HG02763 (cell line): ENCODE data around the gene SEMA4F.

Source experiments
- ATAC-seq: cut with Tn5 transposase; IDR thresholded peaks from one replicate; pipeline ENCODE4 v1.9.1; 2021; ENCODE audit warnings: mild to moderate bottlenecking, moderate library complexity; ENCODE audit not compliant: unreplicated experiment

Gene SEMA4F

GRCh38 chr2:74659462-74659861, 5.4 kb downstream of the SEMA4F start:
- ATAC-seq, result no peak

GRCh38 chr2:74668087-74668486, 14.0 kb downstream of the SEMA4F start:
- ATAC-seq, result no peak

- no peak for ATAC-seq
Observed at GRCh38 chr2:74670263-74670662, 16.2 kb downstream of the SEMA4F start.

- ATAC-seq, result no peak
Observed at GRCh38 chr2:74671479-74671878, 17.4 kb downstream of the SEMA4F start.

- no peak for ATAC-seq
Observed at GRCh38 chr2:74673826-74674528, 19.9 kb downstream of the SEMA4F start.

- no peak for ATAC-seq
Observed at GRCh38 chr2:74675090-74675489, 21.0 kb downstream of the SEMA4F start.

GRCh38 chr2:74676331-74676730, 22.3 kb downstream of the SEMA4F start:
- ATAC-seq, result no peak

GRCh38 chr2:74679615-74680014, 25.6 kb downstream of the SEMA4F start:
- ATAC-seq, result no peak

GRCh38 chr2:74682501-74682900, 28.5 kb downstream of the SEMA4F start:
- ATAC-seq, result no peak

- ATAC-seq, result no peak
Observed at GRCh38 chr2:74685408-74685807, 31.4 kb downstream of the SEMA4F start.

- no peak for ATAC-seq
Observed at GRCh38 chr2:74688881-74689280, 34.8 kb downstream of the SEMA4F start.

GRCh38 chr2:74689671-74690070, 35.6 kb downstream of the SEMA4F start:
- ATAC-seq, result no peak

- peak; percentile 56 for ATAC-seq
Observed at GRCh38 chr2:74690571-74690970, 36.5 kb downstream of the SEMA4F start.

- no peak for ATAC-seq
Observed at GRCh38 chr2:74691929-74692328, 37.9 kb downstream of the SEMA4F start.

GRCh38 chr2:74693213-74693612, 39.2 kb downstream of the SEMA4F start:
- no peak for ATAC-seq

GRCh38 chr2:74693668-74694067, 39.6 kb downstream of the SEMA4F start:
- no peak for ATAC-seq

GRCh38 chr2:74694281-74694680, 40.2 kb downstream of the SEMA4F start:
- ATAC-seq, result no peak

GRCh38 chr2:74695663-74696062, 41.6 kb downstream of the SEMA4F start:
- ATAC-seq, result no peak

- no peak for ATAC-seq
Observed at GRCh38 chr2:74696829-74697228, 42.8 kb downstream of the SEMA4F start.

GRCh38 chr2:74700643-74701372, 46.8 kb downstream of the SEMA4F start:
- no peak for ATAC-seq

- no peak for ATAC-seq
Observed at GRCh38 chr2:74702001-74702715, 48.1 kb downstream of the SEMA4F start.

GRCh38 chr2:74703373-74703772, 49.3 kb downstream of the SEMA4F start:
- no peak for ATAC-seq
